K562 (cell line): ENCODE results near the gene ADGRD1. TPM values are rescaled to one million over a fixed set of nuclear protein-coding genes. Genes with fewer than 3 reads are reported as not detected.

ENCODE experiments used
- MTA3 ChIP-seq: fragments of 450-650 bp; formaldehyde crosslinking; IDR thresholded peaks from 2 replicates; pipeline ENCODE4 v1.6.1; 2017; ENCODE audit warnings: mild to moderate bottlenecking, borderline replicate concordance
- PRPF4 ChIP-seq: fragments of 200-400 bp; formaldehyde crosslinking; IDR thresholded peaks from one replicate; pipeline ENCODE4 v1.6.1; 2017; ENCODE audit warnings: low read length, low read depth, mild to moderate bottlenecking; ENCODE audit not compliant: insufficient read depth, poor library complexity, severe bottlenecking
- RAD21 ChIP-seq, 2 experiments: fragments of 250-450 bp in 1 of 2; fragments of 450-650 bp in 1 of 2; sonication (Bioruptor Pico) in 1 of 2; formaldehyde crosslinking in 1 of 2; IDR thresholded peaks in 1 of 2; conservative IDR thresholded peaks in 1 of 2; 2 replicates each; pipeline versions ENCODE4 v1.4.0 to v1.8.0; 2020 to 2022; ENCODE audit warnings: mild to moderate bottlenecking in 2 of 2, moderate library complexity in 1 of 2
- SREBF2 ChIP-seq: sonication (generic); formaldehyde crosslinking; IDR thresholded peaks from 2 replicates; pipeline ENCODE4 v1.4.0; 2020; ENCODE audit warnings: mild to moderate bottlenecking, missing genetic modification reagents
- SRSF1 ChIP-seq: fragments of 200-400 bp; formaldehyde crosslinking; IDR thresholded peaks from 2 replicates; pipeline ENCODE4 v1.6.1; 2017; ENCODE audit warnings: mild to moderate bottlenecking, low read depth, low read length, moderate library complexity
- ZBTB11 ChIP-seq, 3 experiments: fragments of 200-800 bp in 1 of 3; fragments of 250-450 bp in 1 of 3; fragments of 450-650 bp in 1 of 3; sonication (Bioruptor Pico) in 1 of 3; sonication (Bioruptor generic) in 1 of 3; formaldehyde crosslinking in 1 of 3; IDR thresholded peaks; 2 replicates each; pipeline versions ENCODE4 v1.6.1 to v1.8.0; 2016 to 2022; ENCODE audit warnings: mild to moderate bottlenecking in 2 of 3, missing genetic modification characterization in 2 of 3, missing compliant biosample characterization in 1 of 3, moderate library complexity in 1 of 3
- ZBTB40 ChIP-seq, 2 experiments: fragments of 450-650 bp in 1 of 2; sonication (generic) in 1 of 2; formaldehyde crosslinking in 1 of 2; IDR thresholded peaks; 2 replicates each; pipeline versions ENCODE4 v1.7.1 to v1.9.0; 2016 to 2022; ENCODE audit warnings: inconsistent platforms in 1 of 2, mild to moderate bottlenecking in 1 of 2, missing genetic modification reagents in 1 of 2
- polyA plus RNA-seq, 8 experiments: library from polyadenylated mRNA; depleted of rRNA in 4 of 8; stranded (reverse) in 5 of 8; unstranded in 3 of 8; fragments of >200 nt; fragmentation: Nextera tagmentation in 2 of 8; fragmentation: Illumina TruSeq in 1 of 8; extraction: Ambion mirVana in 2 of 8; extraction: Trizol in 1 of 8; gene quantifications; 2 replicates each; pipeline versions ENCODE4 v1.2.1 to v1.2.3, GENCODE V29; 2011 to 2014; ENCODE audit warnings: inconsistent platforms in 1 of 8, missing spikeins in 1 of 8
- total RNA-seq, 7 experiments: library from RNA; depleted of rRNA in 6 of 7; stranded (reverse); fragments of >200 nt in 6 of 7; fragmentation: Illumina TruSeq in 2 of 7; extraction: Trizol in 2 of 7; gene quantifications; 2 replicates each; pipeline versions ENCODE4 v1.2.1 to v1.2.3, GENCODE V29; 2011 to 2021; ENCODE audit warnings: low replicate concordance in 1 of 7
- TF ChIP-seq, protein P1 (sequence below): sonication (generic); formaldehyde crosslinking; IDR thresholded peaks from 2 replicates; pipeline ENCODE4 v1.8.1; 2023; ENCODE audit warnings: mild to moderate bottlenecking, missing genetic modification reagents

Gene ADGRD1
- total and polyA plus RNA-seq, 9 of the 15 experiments (the other 6 are each of a cell fraction or from before 2014, with no cell fraction given), result 1.7 to 11.7 (median 3.3) TPM

DNA sequence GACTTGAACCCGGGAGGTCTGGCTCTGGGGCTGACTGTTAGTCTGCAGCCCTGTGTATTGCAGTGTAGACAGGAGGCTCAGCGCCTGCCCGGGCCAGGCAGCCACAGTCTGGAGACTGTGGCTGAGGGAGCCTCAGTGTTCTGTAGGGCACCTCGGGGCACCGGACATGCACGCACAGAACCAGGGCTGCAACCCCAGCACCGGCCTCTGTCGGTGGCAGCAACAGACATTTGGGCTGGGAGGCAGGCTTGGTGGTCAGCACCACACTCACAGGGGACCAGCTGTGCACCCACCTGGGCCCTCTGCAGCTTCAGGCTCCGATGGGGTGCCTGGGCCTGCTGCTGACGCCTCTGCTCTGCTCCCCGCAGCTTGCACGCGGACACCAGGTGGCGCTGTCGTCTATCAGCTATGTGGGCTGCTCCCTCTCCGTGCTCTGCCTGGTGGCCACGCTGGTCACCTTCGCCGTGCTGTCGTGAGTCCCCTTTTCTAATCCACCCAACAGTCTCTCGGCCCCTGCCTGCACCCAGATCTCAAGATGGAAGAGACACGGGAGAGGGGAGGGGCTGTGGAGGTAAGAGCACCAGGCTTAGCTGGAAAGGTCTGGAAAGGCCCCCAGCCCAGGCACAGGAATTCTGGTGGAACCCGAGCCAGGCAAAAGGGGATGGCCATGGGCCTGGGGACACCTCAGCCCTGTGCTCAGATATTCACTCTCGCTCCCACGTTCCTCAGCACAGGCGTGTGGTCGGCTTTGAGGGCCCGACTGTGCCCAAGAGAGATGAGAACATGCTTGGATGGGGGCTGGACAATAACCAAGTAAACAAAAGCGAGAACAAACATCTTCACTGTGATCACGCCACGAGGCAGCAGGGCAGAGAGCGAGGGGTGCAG lies 151.0 kb downstream of the ADGRD1 start (continued):
- TF ChIP-seq ZBTB11 (CRISPR knock-in tag; IDR thresholded peaks at IDR 0.05) (no peak), RAD21 (CRISPR knock-in tag; conservative IDR thresholded peaks at IDR 0.05 in 1 of 2, IDR thresholded peaks at IDR 0.05 in 1 of 2) (peak; percentile 92 to 93), ZBTB40 (IDR thresholded peaks at IDR 0.05) (no peak), ZBTB40 (CRISPR knock-in tag; IDR thresholded peaks at IDR 0.05) (no peak), PRPF4 (no peak), SREBF2 (no peak), MTA3 (no peak; the same call in 1 of the 2 replicates), SRSF1 (no peak)
- TF ChIP-seq, protein P1, sequence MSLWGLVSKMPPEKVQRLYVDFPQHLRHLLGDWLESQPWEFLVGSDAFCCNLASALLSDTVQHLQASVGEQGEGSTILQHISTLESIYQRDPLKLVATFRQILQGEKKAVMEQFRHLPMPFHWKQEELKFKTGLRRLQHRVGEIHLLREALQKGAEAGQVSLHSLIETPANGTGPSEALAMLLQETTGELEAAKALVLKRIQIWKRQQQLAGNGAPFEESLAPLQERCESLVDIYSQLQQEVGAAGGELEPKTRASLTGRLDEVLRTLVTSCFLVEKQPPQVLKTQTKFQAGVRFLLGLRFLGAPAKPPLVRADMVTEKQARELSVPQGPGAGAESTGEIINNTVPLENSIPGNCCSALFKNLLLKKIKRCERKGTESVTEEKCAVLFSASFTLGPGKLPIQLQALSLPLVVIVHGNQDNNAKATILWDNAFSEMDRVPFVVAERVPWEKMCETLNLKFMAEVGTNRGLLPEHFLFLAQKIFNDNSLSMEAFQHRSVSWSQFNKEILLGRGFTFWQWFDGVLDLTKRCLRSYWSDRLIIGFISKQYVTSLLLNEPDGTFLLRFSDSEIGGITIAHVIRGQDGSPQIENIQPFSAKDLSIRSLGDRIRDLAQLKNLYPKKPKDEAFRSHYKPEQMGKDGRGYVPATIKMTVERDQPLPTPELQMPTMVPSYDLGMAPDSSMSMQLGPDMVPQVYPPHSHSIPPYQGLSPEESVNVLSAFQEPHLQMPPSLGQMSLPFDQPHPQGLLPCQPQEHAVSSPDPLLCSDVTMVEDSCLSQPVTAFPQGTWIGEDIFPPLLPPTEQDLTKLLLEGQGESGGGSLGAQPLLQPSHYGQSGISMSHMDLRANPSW (CRISPR knock-in tag), result no peak
